ENCODE measurements around the gene MRPL53.
A peak's percentile ranks its signal among the peaks of the same experiment; 100 is the strongest.

The MRPL53 gene

DNA sequence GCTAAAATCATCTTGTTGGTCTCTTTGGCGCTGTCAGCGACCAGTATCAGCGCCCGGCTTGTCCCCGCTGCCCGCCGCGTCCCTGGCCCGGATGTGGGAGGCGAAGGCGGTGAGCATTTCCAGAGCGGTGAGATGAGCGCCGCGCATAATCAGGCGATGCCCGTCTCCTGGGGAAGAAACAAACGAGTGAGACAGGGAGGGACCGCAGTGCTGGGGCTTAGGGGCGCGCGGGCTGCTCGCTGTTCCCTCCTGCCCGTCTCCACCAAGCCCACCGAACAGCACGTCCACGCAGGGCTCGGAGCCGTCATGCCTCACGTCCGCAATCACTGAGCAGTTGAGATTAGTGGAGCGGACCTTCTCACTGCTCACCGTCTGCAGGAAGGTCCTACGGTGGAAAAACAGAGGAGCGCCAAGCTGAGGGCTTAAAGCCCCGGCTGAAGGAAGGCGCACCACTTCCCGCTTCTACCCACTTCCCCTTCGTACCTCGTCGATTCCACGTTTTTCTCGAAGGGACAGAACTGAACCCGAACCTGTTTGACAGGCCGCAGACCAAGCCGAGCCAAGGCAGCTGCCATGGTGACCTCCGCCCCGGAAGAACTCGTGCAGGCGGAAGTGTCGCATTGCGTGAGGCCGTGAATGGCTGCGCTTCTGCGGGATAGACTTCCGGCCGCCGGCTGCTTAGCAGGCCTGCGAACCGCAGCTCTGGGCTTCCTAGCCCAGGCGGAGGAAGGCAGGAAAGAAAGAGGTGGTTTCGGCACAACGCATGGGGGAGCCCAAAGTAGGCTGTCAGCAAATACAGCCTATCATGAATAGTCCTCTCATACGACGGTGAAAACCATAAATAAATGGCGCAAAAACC lies at the start of gene MRPL53:
Gene MRPL53, minus strand, starts transcription at position 595 of the 859 bp plus-strand sequence. Its CDS starts 20 bp downstream, at position 575.
- peak; percentile 90 to 96 (median 91) for DNase-seq (ENCODE audit: low read depth in 3 of 3)

DNA sequence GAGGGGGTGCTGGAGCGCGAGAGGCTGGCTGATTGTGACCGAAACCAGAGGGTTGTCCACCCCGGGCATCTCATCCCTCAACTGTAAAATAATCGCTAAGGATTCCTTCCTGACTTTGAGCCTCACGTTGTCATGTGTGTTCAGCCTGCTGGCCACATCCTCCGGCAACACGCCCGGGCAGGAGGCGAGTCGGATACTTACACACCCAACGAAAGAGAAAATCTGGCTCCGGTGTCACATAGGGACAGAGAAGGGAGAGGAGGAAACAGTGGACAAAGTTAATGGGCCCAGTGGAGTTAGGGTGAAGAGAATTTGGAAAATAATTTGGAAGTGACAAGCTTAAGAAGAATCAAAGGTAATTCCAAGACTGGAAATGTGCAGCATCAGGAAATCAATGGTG lies 44.2 kb upstream of the MRPL53 start:
- no peak for DNase-seq (ENCODE audit: low read depth in 3 of 3)

DNA sequence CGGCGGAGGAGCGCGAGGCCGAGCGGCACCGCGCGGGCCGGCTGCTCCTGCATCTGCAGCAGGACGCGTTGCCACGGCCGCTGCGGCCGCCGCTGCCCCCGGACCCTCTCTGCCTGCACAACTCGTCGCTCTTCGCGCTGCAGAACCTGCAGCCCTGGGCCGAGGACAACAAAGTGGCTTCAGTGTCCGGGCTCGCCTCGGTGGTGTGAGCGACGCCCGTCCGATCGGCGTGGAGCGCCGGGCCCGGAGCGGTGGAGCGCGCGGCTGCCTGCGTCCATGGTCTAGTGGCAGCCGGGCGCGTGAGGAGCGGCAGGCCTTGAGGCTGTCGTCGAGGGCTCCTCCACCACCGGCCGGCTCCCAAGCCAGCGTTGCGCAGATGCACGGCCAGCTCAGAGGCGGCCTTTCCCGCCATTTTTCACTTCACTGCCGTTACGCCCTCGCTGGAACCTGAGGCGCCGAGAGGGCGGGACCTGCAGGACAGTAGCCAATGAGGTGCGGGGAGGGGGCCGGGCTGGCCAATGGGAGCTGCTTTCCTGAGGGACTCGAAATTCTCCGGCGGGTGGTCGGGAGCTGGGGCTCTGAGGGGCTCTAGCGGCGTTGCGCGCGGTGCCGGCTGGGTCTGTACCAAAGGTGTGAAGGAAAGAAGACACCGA lies 43.6 kb upstream of the MRPL53 start:
- peak in 2 of 3 experiments; percentile 68 to 78 for DNase-seq (ENCODE audit: low read depth in 3 of 3)

DNA sequence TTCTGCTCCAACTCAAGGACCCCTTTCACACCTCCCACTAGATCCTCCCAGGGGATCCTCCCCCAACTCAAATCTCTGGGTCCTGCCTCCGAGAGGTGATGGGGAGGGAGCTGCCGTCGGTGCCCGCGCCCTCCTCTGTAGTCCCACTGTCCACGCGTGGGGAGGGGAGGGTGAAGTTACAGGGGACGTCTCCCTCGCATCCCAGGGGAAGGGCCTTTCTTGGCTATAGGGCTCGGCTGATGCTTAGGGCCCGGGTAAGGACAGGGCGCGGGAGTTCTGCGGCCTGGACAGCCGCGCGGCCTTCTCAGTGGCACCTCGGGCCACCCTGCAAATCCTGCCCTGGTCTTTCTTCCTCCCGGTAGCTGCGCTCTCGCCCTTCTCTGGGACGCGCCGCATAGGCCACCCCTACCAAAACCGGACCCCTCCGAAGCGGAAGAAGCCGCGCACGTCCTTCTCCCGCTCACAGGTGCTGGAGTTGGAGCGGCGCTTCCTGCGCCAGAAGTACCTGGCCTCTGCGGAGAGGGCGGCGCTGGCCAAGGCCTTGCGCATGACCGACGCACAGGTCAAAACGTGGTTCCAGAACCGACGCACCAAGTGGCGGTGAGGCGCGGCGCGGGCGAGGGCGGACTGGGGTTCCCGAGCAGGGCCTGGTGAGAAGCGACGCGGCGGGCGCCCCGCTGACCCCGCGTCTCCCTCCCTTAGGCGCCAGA lies 42.9 kb upstream of the MRPL53 start:
- DNase-seq (ENCODE audit: low read depth in 3 of 3) = no peak

DNA sequence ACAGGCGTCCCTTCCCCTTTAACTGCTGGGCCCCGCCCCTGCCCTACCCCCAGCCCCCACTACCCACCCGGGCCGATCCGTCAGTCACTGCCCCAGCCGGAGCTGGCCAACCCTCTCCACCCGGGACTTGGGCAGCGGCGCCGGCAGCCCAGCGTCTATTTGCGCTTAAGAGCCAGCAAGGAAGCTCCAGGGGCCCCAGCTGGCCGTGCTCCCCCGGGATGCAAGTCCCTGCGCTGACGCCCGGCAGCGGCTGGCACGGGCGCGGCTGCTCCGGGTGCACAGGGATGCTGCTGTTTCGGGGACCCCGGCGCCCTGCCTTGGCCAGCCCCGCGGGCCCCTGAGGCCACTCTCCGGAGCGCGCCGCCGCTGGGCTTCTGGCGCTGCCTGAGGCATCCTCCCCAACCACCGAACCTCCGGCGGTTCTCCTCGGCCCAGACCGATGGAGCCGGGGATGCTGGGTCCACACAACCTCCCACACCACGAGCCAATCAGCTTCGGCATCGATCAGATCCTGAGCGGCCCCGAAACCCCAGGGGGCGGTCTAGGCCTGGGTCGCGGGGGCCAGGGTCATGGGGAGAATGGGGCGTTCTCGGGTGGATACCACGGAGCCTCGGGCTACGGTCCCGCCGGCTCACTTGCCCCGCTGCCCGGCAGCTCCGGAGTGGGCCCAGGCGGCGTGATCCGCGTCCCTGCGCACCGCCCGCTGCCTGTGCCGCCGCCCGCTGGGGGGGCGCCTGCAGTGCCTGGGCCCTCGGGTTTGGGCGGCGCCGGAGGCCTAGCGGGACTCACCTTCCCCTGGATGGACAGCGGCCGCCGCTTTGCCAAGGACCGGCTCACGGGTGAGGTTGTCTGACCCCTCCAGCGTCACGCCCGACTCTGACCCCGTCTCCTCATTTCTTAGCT lies 42.1 kb upstream of the MRPL53 start, which contains the start of gene TLX2:
Gene TLX2, plus strand, starts transcription at position 83 of the 903 bp plus-strand sequence. Its CDS starts 357 bp downstream, at position 440.
- no peak for DNase-seq (ENCODE audit: low read depth in 3 of 3)

DNA sequence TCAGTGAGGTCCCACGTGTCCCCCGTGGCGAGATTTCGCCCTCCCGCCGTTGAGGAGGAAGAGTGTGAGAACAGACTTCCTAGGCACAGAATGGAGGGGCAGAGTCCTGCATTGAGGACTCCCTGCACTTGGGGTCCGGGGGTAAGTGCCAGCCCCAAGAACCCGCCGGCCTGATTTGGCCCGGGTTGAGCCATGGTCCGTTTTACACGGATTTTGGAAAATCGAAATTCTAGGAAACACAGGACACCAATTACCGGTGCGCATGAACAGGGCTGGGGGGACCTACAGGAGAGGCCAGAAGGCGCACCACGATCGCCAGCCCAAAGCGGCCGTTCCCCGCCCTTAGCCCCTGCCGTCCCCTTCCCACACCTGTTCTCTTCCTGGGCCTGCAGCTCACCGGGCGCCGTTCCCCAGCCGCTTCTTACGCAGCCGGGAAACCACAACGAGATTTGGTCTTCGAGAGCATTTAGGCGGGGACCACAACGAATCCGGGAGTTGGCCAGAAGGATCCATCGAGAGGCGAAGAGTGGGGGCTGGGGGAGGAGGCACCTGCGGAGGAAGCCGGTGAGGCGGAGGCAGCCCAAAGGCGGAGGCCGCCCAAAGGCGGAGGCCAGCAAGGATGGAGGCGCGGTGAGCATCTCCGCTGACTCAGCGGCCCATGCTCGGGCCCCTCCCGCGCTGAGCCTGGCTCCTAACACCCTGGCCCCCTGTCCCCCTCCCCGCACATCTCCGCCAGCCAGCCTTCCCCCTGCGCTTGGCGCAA lies 41.3 kb upstream of the MRPL53 start:
- DNase-seq (ENCODE audit: low read depth in 3 of 3) = no peak

DNA sequence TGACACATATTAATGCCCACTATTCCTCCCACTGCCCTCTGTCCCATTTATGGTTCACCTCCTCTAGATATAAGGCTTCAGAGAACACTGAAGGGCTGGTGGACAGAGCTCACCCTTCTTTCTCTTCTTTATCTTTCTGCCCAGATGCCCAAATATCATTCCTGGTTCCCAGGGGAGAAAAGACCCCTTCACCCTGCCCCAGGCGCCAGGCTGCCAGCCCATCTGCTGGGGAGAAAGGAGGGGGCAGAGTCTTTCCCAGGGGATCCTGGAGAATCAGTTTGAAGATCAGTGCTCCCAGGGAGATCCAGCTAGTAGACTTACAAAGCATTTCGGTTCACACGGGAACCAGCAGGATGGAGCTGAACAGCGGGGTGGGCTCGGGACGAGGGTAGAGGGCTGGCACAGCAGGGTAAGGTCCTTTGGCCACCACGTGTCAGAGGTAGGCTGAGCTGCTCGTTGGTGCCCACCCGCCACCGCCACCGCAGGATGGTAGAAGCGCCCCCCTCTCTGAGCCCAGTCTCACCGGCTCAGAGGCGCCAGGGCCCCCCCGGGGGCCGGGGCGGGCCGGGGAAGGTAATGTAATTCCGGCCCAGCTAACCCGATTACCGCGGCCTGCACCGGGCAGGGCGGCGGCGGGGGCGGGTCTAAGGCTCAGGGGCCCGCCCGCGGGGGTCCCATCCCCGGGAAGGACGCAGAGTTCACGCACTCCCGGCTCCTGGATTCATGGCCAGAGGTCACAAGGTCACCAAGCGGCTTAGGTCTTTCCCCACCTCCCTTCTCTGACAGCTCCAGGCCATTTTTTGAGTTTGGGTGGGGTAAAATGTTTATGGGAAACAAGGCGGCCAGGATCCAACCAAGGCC lies 40.5 kb upstream of the MRPL53 start:
- no peak for DNase-seq (ENCODE audit: low read depth in 3 of 3)

- DNase-seq (ENCODE audit: low read depth in 3 of 3) = no peak
Measured at GRCh38 chr2:74511104-74511989, 38.9 kb upstream of the MRPL53 start.

DNA sequence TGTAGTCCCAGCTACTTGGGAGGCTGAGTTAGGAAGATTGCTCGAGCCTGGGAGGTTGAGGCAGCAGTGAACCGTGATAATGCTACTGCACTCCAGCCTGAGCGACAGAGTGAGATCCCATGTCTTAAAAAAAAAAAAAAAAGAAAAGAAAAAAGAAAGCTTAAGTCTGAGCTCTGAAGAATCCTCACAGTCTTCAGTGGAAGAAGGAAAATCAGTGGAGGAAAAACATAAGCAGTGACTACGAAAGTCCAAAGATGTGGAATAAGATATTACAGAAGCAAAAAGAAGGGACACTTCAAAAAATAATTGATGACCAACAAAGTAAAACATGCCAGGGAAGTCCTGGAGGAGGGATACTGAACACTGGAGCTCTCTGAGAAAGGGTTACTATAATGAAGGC lies 37.8 kb upstream of the MRPL53 start:
- no peak for DNase-seq (ENCODE audit: low read depth in 3 of 3)

GRCh38 chr2:74507926-74508520 lies 35.5 kb upstream of the MRPL53 start:
- no peak for DNase-seq (ENCODE audit: low read depth in 3 of 3)

- DNase-seq (ENCODE audit: low read depth in 3 of 3) = peak; percentile 96 to 99 (median 99)
Measured at GRCh38 chr2:74507145-74507925, 34.9 kb upstream of the MRPL53 start, which contains the start of gene PCGF1. TSS of gene PCGF1 (minus strand) at chr2:74507695. CDS start at chr2:74507668, 27 bp downstream.

DNA sequence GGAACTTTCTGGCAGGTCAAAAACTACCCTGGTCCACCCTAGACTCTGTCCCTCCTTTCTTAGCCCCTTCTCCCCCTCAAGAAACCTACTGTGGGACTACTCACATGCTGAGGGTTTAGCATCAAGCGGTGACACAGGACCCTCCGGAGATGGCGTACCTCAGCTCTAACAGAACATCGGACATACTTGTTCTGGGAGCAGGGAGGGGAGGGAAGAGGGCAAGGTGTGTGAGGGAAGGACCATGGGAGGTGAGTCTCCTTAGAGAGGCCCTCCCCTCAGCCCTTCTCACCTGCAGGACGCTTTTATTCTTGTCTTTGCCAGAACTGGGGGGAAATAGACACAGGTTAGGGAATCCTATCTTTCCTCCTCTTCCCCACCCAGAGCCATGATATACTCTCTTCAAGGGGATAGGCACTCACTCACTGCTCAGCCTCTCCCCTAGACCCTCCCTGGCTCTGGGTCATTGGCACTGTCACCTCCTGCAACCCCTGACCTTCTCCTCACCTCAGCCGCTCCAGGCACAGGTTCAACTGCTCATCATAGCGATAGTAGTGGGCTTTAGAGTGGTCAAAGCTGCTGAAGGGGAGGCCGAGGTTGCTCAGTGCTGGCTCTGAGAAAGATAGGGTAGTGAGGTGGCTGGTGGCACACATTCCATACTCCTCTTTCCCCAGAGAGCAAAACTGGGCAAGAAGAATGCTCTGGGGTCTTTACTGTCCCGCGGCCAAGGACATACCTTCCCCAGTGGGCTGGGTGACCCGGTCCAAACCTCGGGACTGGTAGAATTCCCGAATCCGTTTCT lies 33.2 kb upstream of the MRPL53 start:
- DNase-seq (ENCODE audit: low read depth in 3 of 3) = no peak

GRCh38 chr2:74504591-74504990 lies 32.1 kb upstream of the MRPL53 start:
- DNase-seq (ENCODE audit: low read depth in 3 of 3) = no peak

DNA sequence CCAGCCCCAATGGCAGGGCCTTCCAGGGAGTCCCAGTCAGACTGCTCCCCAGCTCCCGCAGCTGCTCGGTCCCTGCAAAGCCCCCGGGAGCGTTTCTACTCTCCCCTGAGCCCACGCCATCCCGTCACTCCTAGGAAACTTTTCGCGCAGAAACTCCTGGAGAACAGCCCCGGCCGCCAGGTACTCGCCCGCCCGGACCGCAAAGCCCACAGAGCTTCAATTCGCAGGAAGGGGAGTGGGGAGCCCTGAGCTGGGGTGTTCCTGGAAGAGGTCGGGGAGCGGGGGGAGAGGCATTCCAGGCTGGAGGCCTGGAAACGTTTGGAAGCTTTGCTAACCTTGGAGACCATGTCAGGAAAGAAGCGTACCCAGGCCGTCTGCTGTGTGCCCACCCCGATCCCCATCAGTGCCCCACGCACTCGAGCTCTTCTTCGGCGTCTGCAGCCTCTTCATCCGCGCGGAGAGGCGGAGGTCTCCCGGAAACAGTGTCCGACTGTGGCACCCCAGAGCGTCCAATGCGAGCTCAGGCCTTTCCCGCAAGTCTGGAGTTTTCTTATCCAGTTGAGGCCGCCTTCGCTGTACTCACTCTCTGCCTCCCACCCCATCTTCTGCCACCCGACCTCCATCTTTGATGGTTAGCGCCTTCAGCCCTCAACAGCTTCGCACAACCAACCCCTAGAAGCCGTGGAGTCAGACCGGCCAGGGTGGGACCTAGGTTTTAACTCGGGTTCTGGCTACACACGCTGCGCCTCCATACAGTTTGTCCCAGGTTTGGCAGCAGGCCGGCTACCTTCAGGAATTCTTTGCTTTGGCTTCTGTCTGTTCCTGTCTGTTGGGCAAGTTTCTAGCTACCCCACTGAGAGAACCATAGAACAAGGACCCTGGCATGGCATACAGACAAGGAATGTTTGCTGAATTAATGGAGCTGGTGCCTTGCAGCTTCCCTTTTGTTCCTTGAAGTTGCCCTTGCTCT lies 31.3 kb upstream of the MRPL53 start:
- no peak for DNase-seq (ENCODE audit: low read depth in 3 of 3)

Data from stimulated activated CD4-positive, alpha-beta T cell treated with anti-CD3 and anti-CD28 coated beads, TNF-alpha, amount 100 ng/mL, for 24 hours (primary cell).